ENCODE measurements around the gene CABLES2.

Gene CABLES2

GRCh38 chr20:62395311-62396242, 11.5 kb downstream of the CABLES2 start:
- DNase-seq: no peak
- Mint-ChIP-seq H3K27me3 (no peaks in the 10 kb centered on the region), H3K27ac (peak overlapping the region; percentile 53), H3K9me3 (no peaks in the 10 kb centered on the region), H3K36me3 (ENCODE audit: low read depth) (peaks cover 49% of the 10 kb centered on the region), H3K4me3 (no peak overlapping the region), H3K4me1 (ENCODE audit: low read depth) (peaks cover 2% of the 10 kb centered on the region)

DNA sequence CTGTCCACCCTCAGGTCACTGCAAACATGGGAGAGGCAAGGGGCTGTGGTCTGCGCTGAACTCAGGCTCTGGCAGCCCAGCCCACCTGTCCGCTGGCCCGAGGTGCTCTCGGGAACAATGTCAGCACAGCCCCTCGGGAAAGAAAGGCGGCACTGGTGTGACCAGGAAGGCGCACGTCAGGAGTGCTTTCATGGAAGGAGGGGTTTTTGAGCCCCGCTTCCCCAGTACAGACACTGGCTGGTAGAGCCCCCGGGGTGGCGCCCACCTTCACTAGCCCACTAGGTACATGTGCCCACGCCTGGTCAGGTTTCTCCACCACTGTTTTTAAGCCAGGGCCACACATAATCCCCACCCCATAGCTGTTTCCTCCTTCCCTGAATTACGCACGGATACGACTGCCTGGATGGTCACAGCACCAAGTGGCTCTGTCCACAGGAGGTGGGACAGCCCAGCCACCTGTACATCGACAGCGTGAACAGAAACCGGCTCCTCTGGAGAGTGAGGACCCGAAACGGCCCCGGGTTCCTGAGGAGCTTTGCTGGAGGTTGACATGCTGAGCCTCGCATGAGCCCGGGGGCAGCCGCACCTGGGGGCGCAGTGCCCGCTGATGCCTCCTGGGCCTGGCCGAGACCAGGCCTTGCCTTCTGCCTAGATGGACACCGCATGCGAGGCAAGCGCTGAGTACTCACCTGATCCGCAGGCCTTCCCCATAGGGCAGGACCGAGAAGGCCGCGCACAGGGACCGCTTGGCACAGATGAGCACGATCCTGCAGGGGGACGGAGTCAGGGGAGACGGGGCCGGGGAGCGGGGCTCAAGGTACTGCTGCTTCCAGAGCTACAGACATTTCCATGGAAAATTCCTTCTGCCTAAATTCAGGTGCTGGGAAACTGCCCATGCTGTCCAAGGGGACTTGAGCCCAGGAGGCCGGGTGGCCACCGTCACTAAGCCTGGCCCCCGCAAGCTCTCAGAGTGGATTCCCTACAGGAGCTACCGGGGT, 12.5 kb downstream of the CABLES2 start:
- H3K27me3 Mint-ChIP-seq: no peaks in the 10 kb centered on the region
- H3K4me1 Mint-ChIP-seq (ENCODE audit: low read depth): peaks cover 8% of the 10 kb centered on the region
- H3K27ac Mint-ChIP-seq: peak overlapping the region; percentile 53
- no peaks in the 10 kb centered on the region for H3K9me3 Mint-ChIP-seq
- peaks cover 58% of the 10 kb centered on the region for H3K36me3 Mint-ChIP-seq (ENCODE audit: low read depth)
- no peak for DNase-seq
- H3K4me3 Mint-ChIP-seq: no peak overlapping the region

- Mint-ChIP-seq H3K4me3 (no peak overlapping the region), H3K4me1 (ENCODE audit: low read depth) (peaks cover 15% of the 10 kb centered on the region), H3K9me3 (no peaks in the 10 kb centered on the region), H3K27ac (no peak overlapping the region), H3K27me3 (no peaks in the 10 kb centered on the region), H3K36me3 (ENCODE audit: low read depth) (peaks cover 65% of the 10 kb centered on the region)
- no peak for DNase-seq
These were observed 13.3 kb downstream of the CABLES2 start for GRCh38 chr20:62393830-62394229.

DNA sequence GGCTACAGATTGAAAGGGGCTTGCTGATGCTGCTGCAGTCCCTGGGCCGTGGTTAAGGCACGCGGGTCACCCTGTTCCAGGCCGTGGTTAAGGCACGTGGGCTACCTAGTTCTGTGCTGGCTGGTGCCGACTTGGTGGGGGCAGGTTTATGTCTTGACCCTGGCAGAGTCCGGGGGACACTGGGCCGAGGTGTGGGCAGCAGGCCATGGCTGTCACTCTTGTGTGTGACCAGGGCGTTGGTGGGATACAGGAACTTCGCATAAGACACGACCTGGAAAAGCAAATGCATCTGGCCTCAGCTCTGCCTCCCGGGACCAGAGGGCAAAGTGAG, 13.8 kb downstream of the CABLES2 start:
- H3K27me3 Mint-ChIP-seq: no peaks in the 10 kb centered on the region
- H3K36me3 Mint-ChIP-seq (ENCODE audit: low read depth): peaks cover 70% of the 10 kb centered on the region

DNA sequence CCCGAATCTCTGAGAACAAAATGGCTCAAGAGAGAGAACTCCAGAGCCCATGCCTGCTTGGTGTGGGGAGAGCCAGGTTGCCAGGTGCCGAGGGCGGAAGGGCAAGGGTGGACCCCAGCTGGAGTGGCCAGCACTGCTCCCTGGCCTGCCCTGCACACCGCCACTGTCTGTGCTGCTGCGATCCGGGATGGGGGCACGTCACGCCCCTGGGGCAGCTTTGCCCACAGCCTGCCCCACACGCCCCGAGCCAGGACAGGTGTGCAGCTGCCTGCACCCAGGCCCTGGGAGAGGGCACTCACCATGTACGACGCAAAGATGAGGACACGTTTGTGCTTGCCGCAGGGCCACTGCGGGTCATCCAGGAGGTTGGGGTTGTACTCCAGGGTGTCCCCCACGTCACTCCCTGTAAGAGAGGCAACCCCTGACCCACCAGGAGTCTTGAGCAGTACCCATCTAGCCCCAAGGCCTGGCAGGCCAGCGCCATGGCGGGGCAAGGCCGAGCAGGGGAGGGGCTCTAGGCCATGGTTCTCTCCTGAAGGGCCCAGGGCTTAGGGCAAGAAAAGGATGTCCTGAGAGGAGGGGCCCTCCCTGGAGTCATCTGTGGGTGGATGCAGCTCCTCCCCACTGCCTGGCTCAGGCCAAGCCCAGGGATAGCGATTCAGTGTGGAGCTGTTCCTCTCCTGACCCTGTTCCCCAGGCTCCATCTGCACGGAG, 14.3 kb downstream of the CABLES2 start:
- Mint-ChIP-seq H3K36me3 (ENCODE audit: low read depth) (peaks cover 75% of the 10 kb centered on the region), H3K4me3 (no peak overlapping the region)

More for the DNA sequence above, 13.8 kb downstream of the CABLES2 start:
- Mint-ChIP-seq H3K4me3 (no peak overlapping the region), H3K27ac (peak overlapping the region; percentile 41), H3K9me3 (no peaks in the 10 kb centered on the region), H3K4me1 (ENCODE audit: low read depth) (peaks cover 20% of the 10 kb centered on the region)
- no peak for DNase-seq

GRCh38 chr20:62392077-62392418, 15.0 kb downstream of the CABLES2 start:
- no peaks in the 10 kb centered on the region for H3K9me3 Mint-ChIP-seq
- peak overlapping the region; percentile 41 for H3K27ac Mint-ChIP-seq
- no peaks in the 10 kb centered on the region for H3K27me3 Mint-ChIP-seq
- DNase-seq: no peak
- H3K4me3 Mint-ChIP-seq: no peak overlapping the region
- H3K4me1 Mint-ChIP-seq (ENCODE audit: low read depth): peaks cover 24% of the 10 kb centered on the region
- H3K36me3 Mint-ChIP-seq (ENCODE audit: low read depth): peaks cover 80% of the 10 kb centered on the region

More for the DNA sequence above, 14.3 kb downstream of the CABLES2 start:
- Mint-ChIP-seq H3K27ac (peak overlapping the region; percentile 41), H3K27me3 (no peaks in the 10 kb centered on the region), H3K9me3 (no peaks in the 10 kb centered on the region), H3K4me1 (ENCODE audit: low read depth) (peaks cover 24% of the 10 kb centered on the region)
- DNase-seq: no peak

DNA sequence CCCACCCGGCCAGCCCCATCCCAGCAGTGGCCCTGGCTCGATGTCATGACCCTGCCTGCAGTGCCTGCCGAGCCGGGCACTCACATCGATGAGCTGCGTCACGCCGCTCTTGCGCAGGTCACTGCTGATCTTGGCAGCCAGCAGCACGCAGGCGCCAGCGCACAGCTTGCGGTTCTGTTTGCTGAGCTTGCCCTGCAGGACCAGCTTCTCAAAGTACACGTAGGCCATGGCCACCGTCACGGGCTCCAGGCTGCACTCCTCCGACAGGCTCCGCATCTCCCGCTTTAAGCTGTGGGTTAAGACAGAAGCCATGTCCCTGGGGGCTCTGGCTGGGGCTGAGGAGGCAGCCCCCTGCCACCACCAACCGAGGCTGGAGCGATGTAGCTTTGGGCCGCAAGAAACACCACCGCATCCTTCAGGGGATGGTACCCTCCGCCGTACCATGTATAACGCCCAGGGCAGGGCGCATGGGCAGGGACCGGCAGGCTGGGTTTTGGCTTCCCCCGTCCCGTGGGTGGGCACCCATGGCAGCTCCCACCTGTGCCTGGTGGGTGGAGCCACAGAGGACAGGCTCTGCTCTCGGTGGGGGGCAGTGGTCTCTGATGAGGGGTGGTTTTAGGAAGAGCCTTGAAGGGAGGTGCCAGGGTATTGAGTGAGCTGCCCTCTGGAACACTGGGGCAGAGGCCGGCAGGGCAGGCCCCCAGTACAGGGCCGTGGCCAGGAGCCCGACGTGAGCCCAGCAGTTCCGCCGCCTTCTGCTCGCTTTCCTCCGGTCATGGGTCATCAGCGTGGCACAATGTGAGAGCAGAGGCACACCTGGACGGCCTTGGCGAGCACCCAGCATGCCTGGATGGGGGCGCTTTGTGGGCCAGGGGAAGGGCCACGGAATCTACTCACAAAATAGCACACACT, 15.7 kb downstream of the CABLES2 start:
- no peak overlapping the region for H3K4me3 Mint-ChIP-seq
- DNase-seq: no peak
- H3K27me3 Mint-ChIP-seq: no peaks in the 10 kb centered on the region
- peaks cover 82% of the 10 kb centered on the region for H3K36me3 Mint-ChIP-seq (ENCODE audit: low read depth)
- H3K27ac Mint-ChIP-seq: peak overlapping the region; percentile 97
- H3K4me1 Mint-ChIP-seq (ENCODE audit: low read depth): peaks cover 24% of the 10 kb centered on the region
- no peaks in the 10 kb centered on the region for H3K9me3 Mint-ChIP-seq

DNA sequence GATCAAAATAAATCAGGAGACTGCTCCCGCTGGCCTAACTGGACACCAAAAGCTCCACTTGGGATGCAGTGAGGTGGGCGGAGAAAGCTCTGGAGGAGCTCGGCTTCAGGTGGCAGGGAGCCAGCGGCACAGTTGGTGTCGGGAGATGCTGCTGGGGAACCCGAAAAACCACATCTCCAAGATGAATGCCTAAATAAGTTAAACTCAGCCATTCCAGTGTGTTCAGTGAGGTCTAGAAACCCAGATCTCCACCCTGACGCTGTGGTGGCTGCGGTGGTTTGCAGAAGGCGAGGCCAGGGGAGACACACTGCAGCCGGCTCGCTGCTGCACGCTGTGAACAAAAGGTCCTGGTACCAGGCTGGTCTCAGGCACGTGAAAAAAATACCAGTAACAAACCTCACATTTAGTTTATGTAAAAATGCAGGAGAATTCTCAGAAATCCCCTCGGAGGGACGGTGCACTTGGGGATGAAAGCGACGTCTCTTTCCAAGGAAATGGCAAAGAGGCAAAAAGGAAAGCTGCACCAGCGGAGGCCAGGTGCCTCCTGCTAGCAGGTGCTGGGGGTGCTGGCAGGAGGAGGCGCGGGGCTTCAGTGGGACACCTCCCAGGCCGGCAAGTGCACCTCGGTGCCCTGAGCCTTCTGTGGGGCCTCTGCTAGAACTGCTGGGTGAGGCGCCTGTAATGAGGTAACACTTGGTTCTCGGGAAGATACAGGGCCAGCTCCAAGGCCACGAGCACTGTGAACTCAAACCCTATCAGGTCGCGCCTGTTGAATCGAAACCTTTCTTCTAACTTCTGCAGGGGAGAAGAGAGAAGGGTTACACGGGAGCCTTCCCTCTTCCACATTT, 16.5 kb downstream of the CABLES2 start:
- H3K27me3 Mint-ChIP-seq: no peaks in the 10 kb centered on the region
- no peak for DNase-seq
- peak overlapping the region; percentile 97 for H3K27ac Mint-ChIP-seq
- H3K4me3 Mint-ChIP-seq: peak overlapping the region; percentile 31
- H3K9me3 Mint-ChIP-seq: no peaks in the 10 kb centered on the region
- H3K4me1 Mint-ChIP-seq (ENCODE audit: low read depth): peaks cover 25% of the 10 kb centered on the region
- H3K36me3 Mint-ChIP-seq (ENCODE audit: low read depth): peaks cover 88% of the 10 kb centered on the region

- peak overlapping the region; percentile 97 for H3K27ac Mint-ChIP-seq
- no peak for DNase-seq
- peak overlapping the region; percentile 95 for H3K4me3 Mint-ChIP-seq
- no peaks in the 10 kb centered on the region for H3K9me3 Mint-ChIP-seq
- peaks cover 85% of the 10 kb centered on the region for H3K36me3 Mint-ChIP-seq (ENCODE audit: low read depth)
- no peaks in the 10 kb centered on the region for H3K27me3 Mint-ChIP-seq
- H3K4me1 Mint-ChIP-seq (ENCODE audit: low read depth): peaks cover 33% of the 10 kb centered on the region
These were observed 17.4 kb downstream of the CABLES2 start for GRCh38 chr20:62389601-62390087.

DNA sequence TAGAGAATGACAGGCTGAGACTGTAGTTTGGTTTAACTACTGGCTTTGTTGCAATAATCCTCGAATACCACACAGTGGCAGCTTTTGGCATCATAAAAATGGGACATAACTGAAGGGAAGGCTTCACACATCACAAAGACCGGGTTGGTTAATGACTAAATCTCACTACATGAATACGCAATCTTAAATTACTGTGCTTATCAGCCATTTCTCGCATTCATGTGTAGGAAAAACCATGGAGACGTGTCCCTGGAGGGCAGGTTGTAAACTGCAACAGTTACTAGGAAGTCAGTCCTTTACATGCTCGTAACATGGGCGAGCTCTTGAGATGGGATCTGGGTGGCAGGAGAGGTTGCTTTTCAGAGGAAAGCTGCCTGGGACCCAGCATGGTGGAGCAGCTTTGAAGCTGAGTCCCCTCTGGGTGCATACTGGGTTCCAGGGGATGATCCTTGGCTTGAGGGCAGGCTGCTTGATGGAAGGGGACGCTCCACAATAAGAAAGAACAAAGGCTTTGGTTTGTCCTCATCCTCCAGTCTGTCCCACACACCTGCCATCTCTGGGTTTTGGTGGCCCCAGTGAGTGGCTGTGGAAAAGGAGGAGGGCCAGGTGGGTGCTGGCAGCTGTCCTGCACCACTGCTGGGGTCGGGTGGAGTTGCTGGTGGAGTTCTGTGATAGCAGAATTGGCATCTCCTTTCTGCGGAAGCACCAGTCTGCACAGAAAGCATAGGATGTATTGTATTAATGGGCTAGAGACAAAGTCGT, 18.1 kb downstream of the CABLES2 start:
- peak overlapping the region; percentile 95 for H3K4me3 Mint-ChIP-seq
- no peaks in the 10 kb centered on the region for H3K9me3 Mint-ChIP-seq
- no peak for DNase-seq
- peaks cover 84% of the 10 kb centered on the region for H3K36me3 Mint-ChIP-seq (ENCODE audit: low read depth)
- no peaks in the 10 kb centered on the region for H3K27me3 Mint-ChIP-seq
- peaks cover 35% of the 10 kb centered on the region for H3K4me1 Mint-ChIP-seq (ENCODE audit: low read depth)
- peak overlapping the region; percentile 97 for H3K27ac Mint-ChIP-seq

DNA sequence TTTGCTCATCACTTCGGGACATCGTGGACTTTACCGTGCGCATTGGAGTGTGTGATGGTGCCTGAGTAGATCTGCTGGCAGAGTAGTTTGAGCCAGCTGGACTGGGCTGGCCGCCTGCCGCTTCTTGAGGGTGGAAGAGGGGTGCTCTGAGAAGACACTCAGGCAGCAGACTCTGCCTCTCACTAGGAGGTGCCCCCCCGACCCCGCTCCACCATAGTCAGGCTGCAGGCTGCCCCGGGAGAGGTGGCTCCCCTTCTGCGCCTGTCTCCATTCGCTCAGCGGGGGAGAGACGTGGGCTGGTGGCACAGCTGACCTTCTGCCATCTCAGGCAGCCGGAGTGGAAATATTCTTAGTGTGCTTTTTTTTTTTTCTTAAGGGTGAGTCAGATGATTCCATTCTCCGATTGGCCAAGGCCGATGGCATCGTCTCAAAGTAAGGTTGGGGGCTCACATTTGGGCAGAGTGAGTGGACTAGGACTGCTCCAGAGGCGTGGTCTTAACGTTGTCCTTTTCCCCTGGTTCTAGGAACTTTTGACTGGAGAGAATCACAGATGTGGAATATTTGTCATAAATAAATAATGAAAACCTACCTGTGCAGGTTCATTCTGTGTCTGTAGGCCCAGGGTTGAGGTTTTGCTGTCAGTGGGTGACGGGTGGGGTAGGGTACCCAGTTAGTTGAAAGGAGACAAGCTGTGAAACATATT, 19.0 kb downstream of the CABLES2 start:
- Mint-ChIP-seq H3K4me3 (peak overlapping the region; percentile 95), H3K9me3 (no peaks in the 10 kb centered on the region), H3K27ac (peak overlapping the region; percentile 97), H3K27me3 (no peaks in the 10 kb centered on the region), H3K4me1 (ENCODE audit: low read depth) (peaks cover 39% of the 10 kb centered on the region), H3K36me3 (ENCODE audit: low read depth) (peaks cover 82% of the 10 kb centered on the region)
- peak; percentile 49 for DNase-seq
